Caki2 (cell line): Measurements from ENCODE around the gene PLCB1. TPM values are rescaled to one million over a fixed set of nuclear protein-coding genes. Genes with fewer than 3 reads are reported as not detected.

ENCODE experiments used
- DNase-seq: peaks from one replicate; pipeline ENCODE4 v3.0.0-alpha.2; 2015; ENCODE audit warnings: low read depth
- in situ Hi-C: cut with HindIII; loops from 2 replicates; pipeline ENCODE4 v1.10.0; 2016; ENCODE audit warnings: low sequenced_read_pairs, low pct_unique_long_range_greater_than_20kb, mixed read lengths
- total RNA-seq: library from RNA; depleted of rRNA; stranded (reverse); fragments of >200 nt; shearing (Covaris generic); gene quantifications from 2 replicates; pipeline ENCODE4 v1.2.3, GENCODE V29; 2014; ENCODE audit warnings: low replicate concordance

PLCB1 gene
- total RNA-seq, 1 experiment from 2014 or later = 2.4 TPM

DNA sequence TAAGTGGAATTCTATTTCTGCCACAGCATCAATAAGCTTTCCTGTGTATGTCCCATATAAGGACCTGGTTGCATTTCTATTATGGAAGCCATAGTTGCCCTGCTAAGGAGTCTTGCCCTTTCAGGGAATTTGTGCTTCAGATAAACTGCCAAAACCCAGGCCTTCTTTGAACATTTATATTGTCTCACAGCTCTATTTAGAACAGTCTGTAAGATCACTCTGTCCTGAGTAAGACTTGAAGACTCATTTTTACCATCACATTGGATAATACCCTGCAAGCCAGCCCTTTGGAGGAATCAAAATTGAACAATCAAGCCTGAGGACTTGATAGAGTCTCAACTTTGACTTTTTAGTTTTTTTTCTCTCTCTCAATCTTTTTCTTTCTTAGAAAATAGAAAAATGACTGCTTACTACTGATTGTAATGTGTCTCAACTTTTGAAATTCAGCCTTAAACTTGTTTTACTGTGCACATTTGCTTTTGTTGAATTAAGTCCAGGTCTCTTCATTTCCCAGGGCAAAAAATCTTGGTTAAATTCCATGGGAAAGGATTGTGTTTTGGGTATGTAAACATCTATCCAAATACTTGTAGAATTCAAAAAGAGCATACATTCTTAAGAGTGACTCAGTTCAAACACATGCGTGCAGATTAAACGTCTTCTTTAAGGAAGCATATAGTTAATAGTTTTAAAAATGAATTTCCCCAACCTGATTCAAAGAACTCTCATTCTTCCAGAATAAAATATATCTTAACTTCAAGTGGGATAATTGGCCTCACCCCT, 91.2 kb downstream of the PLCB1 start:
- DNase-seq = no peak
- in situ Hi-C loops = no loop called here

DNA sequence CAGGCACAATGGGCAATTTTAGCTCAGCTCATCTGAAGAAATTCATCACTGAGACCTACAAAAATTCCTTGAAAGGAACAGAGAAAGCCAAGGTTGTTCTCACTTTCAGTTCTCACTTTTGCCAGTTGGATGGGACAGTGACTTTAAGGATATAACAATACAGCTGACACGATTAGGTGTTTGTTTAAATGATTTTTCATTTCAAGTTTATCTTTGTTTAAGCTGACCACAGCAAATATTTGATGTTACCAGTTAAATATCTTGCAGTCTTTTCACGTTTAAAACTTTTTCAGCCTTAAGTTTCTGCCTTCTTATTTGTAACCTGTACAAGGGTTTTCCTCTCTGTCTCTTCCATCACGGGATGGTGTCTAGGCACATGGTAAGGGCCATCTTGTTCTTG, 93.6 kb downstream of the PLCB1 start:
- no peak for DNase-seq
- in situ Hi-C loops = no loop called here

DNA sequence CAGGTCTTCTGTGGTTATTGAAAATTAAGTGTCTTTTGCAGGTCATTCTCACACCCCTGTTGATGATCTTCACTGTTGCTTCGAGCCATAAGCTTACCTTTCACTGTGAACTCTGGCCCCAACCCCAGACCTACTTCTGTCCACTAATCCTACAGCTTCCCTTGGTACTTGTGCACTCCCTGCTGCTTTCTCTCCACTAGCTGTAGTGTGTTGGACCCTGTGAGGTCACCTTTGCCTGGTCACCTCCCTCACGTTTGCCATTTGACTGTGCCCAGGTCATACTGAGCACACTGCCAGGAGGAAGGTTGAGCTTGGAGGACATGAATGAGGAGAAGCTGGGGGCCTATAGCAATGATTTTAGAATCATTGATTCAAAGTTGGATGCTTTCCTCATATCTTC, 94.0 kb downstream of the PLCB1 start:
- DNase-seq = no peak
- in situ Hi-C loops = no loop called here

DNA sequence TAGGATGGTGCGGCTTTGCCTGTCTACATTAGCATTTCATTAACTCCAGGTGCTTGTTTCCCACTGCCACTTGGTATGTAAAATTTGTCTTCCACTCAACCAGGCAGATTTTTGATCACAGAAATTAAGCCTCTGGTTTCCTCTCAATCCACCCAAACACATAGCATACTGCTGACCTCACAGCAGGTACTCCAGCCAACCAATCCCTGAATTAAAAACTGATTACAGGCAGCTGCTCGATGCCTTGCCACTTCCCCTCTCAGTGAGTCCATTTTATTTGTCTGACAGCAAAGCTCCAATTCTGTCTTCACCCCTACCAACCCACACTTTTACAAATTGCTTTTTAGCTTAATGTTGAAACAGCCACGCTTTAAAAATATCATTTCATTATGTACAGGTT, 95.2 kb downstream of the PLCB1 start:
- in situ Hi-C loops = no loop called here
- no peak for DNase-seq

DNA sequence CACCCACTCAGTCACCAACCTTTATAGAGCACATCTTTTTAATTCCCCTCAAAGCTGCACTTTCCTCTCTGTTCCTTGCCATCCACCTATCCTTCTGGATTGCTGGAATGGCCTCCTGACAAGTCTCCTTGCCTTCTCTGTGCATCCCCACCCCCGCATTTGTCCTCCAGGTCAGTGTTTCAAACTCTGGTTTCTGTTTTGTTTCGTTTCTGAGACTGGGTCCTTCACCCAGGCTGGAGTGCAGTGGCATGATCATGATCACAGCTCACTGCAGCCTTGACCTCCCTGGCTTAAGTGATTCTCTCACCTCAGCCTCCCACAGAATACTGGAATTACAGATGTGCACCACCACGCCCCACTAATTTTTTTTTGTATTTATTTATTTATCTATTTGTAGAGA, 96.2 kb downstream of the PLCB1 start:
- no peak for DNase-seq
- in situ Hi-C loops = no loop called here

DNA sequence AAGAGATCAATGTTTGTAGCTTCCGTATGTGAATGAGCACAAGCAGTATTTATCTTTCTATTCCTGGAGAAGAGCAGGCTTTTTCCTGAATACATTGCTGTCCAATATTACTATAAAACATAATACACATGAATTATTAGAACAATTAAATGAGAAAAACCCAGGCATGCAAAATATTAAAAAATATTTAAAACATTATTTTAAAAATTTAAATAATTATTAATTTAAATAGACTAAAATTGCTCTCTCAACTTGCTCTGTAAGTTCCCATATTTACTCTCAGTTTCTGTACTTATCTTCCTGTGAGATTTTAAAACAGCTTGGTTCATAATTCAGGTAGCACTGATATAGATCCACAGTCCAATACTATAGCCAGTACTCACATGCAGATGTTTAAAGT, 97.0 kb downstream of the PLCB1 start:
- in situ Hi-C loops = no loop called here
- DNase-seq = no peak

GRCh38 chr20:8231038-8231437, 99.0 kb downstream of the PLCB1 start:
- no peak for DNase-seq
- in situ Hi-C loops = no loop called here

GRCh38 chr20:8232332-8232731, 100.3 kb downstream of the PLCB1 start:
- no peak for DNase-seq
- in situ Hi-C loops = no loop called here

DNA sequence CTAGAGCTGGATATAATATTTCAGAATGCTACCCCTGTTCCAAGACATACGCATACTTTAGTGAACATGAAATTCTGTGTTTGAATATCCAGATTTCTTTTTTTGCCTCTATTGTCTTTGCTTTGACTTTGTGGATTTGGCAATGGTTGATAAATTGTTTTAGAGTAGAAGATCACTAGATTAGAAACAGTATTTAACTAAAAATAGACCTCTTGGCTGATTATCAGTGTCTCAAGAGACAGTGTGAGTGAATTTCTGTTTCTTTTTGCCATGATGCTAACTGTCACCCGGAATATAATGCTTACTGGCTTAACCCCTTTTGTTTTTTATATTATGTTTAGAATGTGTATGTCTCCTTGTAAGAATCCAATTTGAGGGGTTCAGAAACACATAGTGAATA, 102.5 kb downstream of the PLCB1 start:
- in situ Hi-C loops = no loop called here
- no peak for DNase-seq

DNA sequence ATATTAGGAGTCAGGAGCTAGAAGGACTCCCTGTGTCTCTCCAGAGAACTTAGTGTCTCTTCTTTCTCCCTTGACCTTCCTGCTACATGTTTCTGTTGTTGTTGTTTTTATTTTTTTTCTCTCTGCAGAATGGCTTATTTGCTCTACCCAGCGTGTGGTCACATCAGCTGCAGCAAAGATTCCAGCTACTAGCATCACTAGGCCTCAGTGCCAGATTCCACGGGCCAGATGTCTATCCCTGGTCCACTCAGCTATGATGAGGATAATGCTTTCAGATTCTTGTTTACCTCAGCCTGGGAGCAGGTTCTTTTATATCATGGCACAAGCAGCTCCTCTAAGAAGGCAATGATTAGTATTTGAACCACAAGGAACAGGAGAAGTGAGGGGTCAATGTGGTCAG, 110.0 kb downstream of the PLCB1 start:
- no peak for DNase-seq
- in situ Hi-C loops = no loop called here

- no peak for DNase-seq
- in situ Hi-C loops = no loop called here
These were observed 111.0 kb downstream of the PLCB1 start for GRCh38 chr20:8242827-8243724.

DNA sequence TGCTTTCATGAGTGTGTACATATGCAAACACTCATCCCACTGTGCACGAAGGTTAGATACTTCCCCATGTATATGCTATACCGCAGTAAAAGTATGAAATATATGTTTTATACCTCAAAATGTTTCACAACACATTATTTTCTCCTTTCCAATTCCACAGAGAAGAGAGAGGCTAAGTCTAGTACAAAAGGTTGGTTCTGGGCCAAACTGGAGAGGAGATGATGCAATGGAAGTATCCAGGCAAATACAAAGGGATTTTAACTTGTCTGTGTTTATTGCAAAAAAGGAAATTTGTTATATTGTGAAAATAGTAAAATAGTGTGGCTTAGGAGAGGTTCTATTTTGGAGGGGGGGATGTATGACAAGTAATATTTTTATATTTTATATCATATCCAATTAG, 112.6 kb downstream of the PLCB1 start:
- in situ Hi-C loops = no loop called here

DNA sequence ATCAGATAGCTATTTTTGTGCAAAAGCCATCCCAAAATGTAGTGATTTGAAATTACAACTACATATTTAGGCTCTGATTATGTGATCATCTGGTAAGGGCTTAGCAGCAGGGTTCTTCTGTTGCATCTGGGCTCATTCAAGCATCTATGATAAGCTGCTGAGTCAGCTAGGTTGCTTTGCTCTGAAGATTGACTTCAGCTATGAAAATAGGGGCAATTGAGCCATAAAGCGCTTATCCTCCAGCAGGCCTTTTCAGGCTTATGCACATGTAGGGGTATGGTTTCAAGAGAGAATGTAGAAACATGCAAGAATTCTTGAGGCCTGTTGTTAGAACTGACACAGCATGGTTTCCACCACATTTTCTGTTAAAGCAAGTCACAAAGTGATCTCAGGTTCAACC, 114.1 kb downstream of the PLCB1 start:
- in situ Hi-C loops = no loop called here
- DNase-seq = no peak

More for the DNA sequence above, 112.6 kb downstream of the PLCB1 start:
- no peak for DNase-seq

- in situ Hi-C loops = no loop called here
- no peak for DNase-seq
These were observed 114.7 kb downstream of the PLCB1 start for GRCh38 chr20:8246716-8247115.

GRCh38 chr20:8248051-8248450, 116.0 kb downstream of the PLCB1 start:
- no peak for DNase-seq
- in situ Hi-C loops = no loop called here

- in situ Hi-C loops = no loop called here
- DNase-seq = no peak
These were observed 117.6 kb downstream of the PLCB1 start for GRCh38 chr20:8249634-8250033.

- no peak for DNase-seq
- in situ Hi-C loops = no loop called here
These were observed 118.6 kb downstream of the PLCB1 start for GRCh38 chr20:8250539-8251200.

GRCh38 chr20:8251201-8251575, 119.1 kb downstream of the PLCB1 start:
- in situ Hi-C loops = no loop called here
- DNase-seq = no peak

DNA sequence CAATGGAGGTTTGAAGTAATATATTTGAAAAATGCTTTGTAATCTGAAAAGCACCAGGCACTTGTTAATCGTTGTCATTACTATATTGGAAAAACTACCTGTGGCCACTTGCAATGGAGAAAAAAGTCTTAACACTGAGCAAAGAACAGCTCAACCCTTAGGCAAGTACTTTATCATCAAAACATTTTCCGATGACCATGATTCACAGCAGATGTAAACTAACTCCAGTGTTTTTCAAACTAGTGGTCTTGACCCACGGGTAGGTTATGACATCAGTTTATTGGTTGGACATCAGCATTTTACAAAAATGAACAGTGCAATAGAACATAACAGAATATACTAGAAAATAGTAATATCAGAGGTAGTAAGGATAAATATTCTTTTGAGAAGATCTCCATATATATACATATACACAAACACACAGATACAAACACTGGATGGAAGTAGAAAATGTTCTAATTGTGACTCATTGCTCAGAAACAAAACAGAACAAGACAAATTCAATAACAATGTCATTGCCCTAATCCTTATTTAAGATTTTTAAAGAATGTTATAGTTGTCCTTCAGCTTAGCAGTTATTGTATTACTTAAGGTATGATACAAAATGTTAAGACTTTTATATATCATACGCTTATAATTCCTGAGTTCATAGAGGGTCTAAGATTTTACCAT, 123.0 kb downstream of the PLCB1 start:
- in situ Hi-C loops = no loop called here
- DNase-seq = no peak
